ENCODE measurements around the gene AGTPBP1.

The AGTPBP1 gene

GRCh38 chr9:85521371-85522197 is 220.2 kb downstream of the AGTPBP1 start:
- no peak for TF ChIP-seq CTCF (IDR thresholded peaks at IDR 0.05)
- Histone ChIP-seq H3K27ac (peak overlapping the region; percentile 74), H3K27me3 (no peaks in the 10 kb centered on the region), H3K36me3 (no peaks in the 10 kb centered on the region), H3K4me1 (ENCODE audit: control insufficient read depth in 1 of 2, insufficient read depth in 1 of 2, low read depth in 1 of 2, low read length in 1 of 2) (peaks cover 39 to 43% of the 10 kb centered on the region in 2 experiments), H3K9me3 (no peaks in the 10 kb centered on the region), H3K4me3 (ENCODE audit: low read depth in 1 of 2, low read length in 1 of 2) (peak overlapping the region; percentile 58)

DNA sequence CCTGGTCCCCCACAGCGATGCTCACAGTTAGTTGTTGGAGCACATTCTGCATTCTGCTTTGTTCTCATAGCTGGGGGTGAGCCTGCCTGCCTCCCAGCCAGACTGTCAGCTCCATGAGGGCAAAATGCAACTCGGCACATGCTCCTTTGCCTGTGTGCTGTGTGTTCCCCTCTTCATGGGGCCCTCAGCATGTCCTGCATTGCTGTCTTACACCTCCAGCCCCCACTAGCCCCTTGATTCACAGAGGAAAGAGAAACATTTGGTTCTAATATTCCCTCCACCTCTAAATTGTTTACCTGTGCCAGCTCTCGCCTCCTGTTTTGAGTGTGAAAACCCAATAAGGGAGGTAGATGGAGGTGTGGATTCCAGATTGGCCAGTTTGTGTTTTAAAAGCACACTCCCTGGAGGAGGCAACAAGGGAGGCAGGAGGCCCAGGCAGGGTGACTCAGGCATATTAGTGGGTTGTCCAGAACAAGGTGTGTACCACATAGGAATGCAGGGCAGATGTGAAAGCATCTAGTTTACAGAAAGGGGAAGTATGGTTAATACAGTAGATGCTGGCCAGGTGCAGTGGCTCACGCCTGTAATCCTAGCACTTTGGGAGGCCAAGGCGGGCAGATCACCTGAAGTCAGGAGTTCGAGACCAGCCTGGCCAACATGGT is 224.6 kb downstream of the AGTPBP1 start:
- Histone ChIP-seq H3K4me1 (ENCODE audit: control insufficient read depth in 1 of 2, insufficient read depth in 1 of 2, low read depth in 1 of 2, low read length in 1 of 2) (peaks cover 4 to 9% of the 10 kb centered on the region in 2 experiments), H3K36me3 (no peaks in the 10 kb centered on the region), H3K27ac (no peak overlapping the region), H3K4me3 (ENCODE audit: low read depth in 1 of 2, low read length in 1 of 2) (no peak overlapping the region), H3K9me3 (no peaks in the 10 kb centered on the region), H3K27me3 (no peaks in the 10 kb centered on the region)
- no peak for TF ChIP-seq CTCF (IDR thresholded peaks at IDR 0.05)

DNA sequence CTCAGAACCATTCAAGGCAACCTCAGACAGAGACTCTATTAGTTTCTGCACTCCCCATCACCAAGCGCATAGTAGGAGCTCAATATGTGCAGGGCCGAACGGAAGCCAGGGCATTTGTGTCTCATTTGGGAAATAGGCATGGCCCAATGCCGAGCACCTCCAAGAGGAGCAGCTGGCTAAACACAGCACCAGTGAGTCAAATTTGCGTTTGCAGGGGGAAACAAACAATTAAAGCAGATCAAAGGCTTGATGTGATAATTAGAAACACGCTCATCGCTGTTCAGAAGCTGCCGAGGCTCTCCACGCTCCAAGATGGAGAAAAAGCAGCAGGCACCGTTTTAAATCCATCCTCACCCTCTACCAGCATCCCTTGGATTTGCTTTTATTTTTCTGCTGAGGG is 225.3 kb downstream of the AGTPBP1 start:
- H3K27ac ChIP-seq = no peak overlapping the region
- H3K4me3 ChIP-seq (ENCODE audit: low read depth in 1 of 2, low read length in 1 of 2) = no peak overlapping the region
- TF ChIP-seq CTCF (IDR thresholded peaks at IDR 0.05) = no peak
- no peaks in the 10 kb centered on the region for H3K9me3 ChIP-seq
- H3K27me3 ChIP-seq = no peaks in the 10 kb centered on the region
- peaks cover 0 to 3% of the 10 kb centered on the region in 2 experiments for H3K4me1 ChIP-seq (ENCODE audit: control insufficient read depth in 1 of 2, insufficient read depth in 1 of 2, low read depth in 1 of 2, low read length in 1 of 2)
- H3K36me3 ChIP-seq = no peaks in the 10 kb centered on the region

- no peaks in the 10 kb centered on the region for H3K36me3 ChIP-seq
Observed at GRCh38 chr9:85515021-85515420, 226.7 kb downstream of the AGTPBP1 start.

DNA sequence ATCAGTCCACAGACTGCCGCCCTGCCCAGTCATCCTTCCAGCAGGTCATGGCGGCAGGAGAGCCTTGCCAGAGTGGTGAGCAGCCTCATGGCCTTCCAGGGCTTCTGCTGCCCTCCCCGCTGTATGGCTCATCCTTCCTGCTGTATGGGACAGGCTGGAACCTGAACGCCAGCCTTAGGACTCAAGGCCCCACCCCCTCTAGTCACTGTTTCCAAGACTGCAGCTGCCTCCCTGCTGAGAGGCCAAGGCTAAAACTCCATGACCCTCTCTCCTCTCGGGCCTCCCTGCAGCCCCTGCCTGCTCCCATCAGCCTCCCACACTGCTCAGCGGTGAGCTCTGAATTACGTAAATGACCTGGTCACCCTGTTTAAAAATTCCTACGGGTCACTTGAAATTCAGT is 227.5 kb downstream of the AGTPBP1 start:
- no peak overlapping the region for H3K4me3 ChIP-seq (ENCODE audit: low read depth in 1 of 2, low read length in 1 of 2)
- H3K36me3 ChIP-seq = no peaks in the 10 kb centered on the region
- no peaks in the 10 kb centered on the region for H3K27me3 ChIP-seq
- H3K4me1 ChIP-seq (ENCODE audit: control insufficient read depth in 1 of 2, insufficient read depth in 1 of 2, low read depth in 1 of 2, low read length in 1 of 2) = peaks cover 0 to 10% of the 10 kb centered on the region in 2 experiments
- no peak overlapping the region for H3K27ac ChIP-seq
- no peaks in the 10 kb centered on the region for H3K9me3 ChIP-seq
- TF ChIP-seq CTCF (IDR thresholded peaks at IDR 0.05) = no peak

More at GRCh38 chr9:85515021-85515420, 226.7 kb downstream of the AGTPBP1 start:
- H3K27ac ChIP-seq = no peak overlapping the region
- no peak overlapping the region for H3K4me3 ChIP-seq (ENCODE audit: low read depth in 1 of 2, low read length in 1 of 2)
- no peak for TF ChIP-seq CTCF (IDR thresholded peaks at IDR 0.05)
- no peaks in the 10 kb centered on the region for H3K27me3 ChIP-seq
- H3K9me3 ChIP-seq = no peaks in the 10 kb centered on the region
- peaks cover 0 to 10% of the 10 kb centered on the region in 2 experiments for H3K4me1 ChIP-seq (ENCODE audit: control insufficient read depth in 1 of 2, insufficient read depth in 1 of 2, low read depth in 1 of 2, low read length in 1 of 2)
